Measurements from ENCODE around the gene FRY.

FRY gene

DNA sequence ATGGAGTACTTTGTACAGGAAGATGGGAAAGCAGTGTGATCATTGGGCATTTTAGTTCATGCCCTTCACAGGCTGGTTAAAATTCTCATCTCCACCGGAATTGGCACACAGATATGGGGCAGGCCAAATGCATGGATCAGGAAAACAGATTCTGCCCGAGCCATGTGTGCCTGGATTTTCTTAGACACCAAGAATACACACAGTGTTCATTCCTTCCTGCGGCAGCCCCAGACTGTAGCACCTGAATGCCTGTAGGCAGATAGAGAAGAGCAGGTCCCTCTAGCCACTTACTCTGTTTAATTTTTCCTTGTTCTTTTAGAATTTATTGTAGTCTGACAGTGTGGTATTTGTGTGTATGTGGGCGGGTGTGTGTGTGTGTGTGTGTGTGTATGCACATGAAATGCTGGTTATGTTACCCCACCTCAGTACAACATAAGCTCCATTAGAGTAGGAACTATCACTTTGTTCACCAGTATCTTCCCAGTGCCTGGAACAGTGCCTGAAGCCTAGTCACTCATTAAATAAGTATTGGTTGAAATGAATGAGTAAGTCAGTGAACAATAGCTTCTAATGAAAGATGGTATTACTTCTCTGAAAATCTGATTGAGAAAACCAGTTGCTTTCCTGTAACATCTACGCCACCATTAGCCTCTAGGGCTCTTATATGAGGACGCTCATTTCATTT, 41.7 kb downstream of the FRY start:
- H3K4me1 ChIP-seq (ENCODE audit: control insufficient read depth, insufficient read depth, low read length), result no peaks in the 10 kb centered on the region
- H3K27me3 ChIP-seq (ENCODE audit: control insufficient read depth, insufficient read depth, low read length), result no peaks in the 10 kb centered on the region
- H3K4me3 ChIP-seq (ENCODE audit: low read length), result no peak overlapping the region
- no peak overlapping the region for H3K9ac ChIP-seq (ENCODE audit: low read length)
- no peak overlapping the region for H3K27ac ChIP-seq (ENCODE audit: low read depth, low read length)
- H3K36me3 ChIP-seq (ENCODE audit: control insufficient read depth, insufficient read depth, low read length), result no peaks in the 10 kb centered on the region

DNA sequence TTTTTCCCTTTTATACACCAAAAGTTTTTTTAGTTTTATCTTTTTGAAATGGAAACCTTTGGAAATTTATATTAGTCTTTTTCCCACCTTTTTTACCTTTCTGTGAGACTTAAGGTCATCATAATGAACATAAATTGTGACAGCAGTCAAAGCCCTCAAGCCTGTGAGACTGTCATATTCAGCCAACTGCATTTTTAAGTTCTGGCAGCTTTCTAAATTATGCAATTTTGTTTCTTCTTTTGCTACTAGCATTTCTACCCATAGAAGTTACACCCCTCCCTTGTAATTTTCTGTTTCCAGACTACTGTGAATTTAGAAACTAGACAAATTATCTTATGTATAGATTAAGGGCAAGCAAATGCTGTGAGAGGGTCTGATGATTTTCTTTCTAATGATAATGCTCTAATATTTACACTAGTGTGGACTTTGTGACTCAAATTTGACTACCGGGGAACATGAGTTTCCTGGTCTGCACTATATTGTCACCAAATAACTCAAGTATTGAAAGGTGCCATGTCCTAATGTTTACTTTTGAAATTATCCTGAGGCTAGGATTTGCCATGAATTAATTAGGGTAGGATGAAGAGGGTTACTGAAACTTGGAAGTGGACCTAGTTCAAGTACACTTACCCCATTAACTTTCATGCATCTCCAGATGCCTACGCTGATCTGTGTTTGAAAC, 43.7 kb downstream of the FRY start:
- H3K4me3 ChIP-seq (ENCODE audit: low read length), result no peak overlapping the region
- H3K4me1 ChIP-seq (ENCODE audit: control insufficient read depth, insufficient read depth, low read length), result no peaks in the 10 kb centered on the region
- H3K9ac ChIP-seq (ENCODE audit: low read length), result no peak overlapping the region
- no peaks in the 10 kb centered on the region for H3K36me3 ChIP-seq (ENCODE audit: control insufficient read depth, insufficient read depth, low read length)
- H3K27me3 ChIP-seq (ENCODE audit: control insufficient read depth, insufficient read depth, low read length), result no peaks in the 10 kb centered on the region
- H3K27ac ChIP-seq (ENCODE audit: low read depth, low read length), result no peak overlapping the region

DNA sequence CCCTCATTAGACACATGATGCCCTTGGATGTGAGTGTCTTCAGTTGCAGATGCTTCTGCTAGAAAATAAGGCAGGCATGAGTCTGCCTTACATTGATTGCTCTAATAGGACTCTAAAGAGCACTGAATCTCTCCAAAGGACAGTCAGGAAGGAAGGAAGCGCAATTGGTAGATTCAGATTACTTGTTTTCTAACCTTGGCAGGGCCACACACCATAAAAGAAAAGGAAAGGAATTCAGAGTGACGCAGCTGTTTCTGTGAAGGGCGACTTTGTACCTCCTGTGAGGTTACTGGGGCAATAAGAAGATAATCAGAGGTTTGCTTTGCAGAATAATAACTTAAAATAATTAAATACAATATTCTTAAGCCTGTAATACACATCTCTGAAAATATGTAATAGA, 48.0 kb downstream of the FRY start:
- no peaks in the 10 kb centered on the region for H3K4me1 ChIP-seq (ENCODE audit: control insufficient read depth, insufficient read depth, low read length)
- H3K27me3 ChIP-seq (ENCODE audit: control insufficient read depth, insufficient read depth, low read length), result no peaks in the 10 kb centered on the region
- no peak overlapping the region for H3K27ac ChIP-seq (ENCODE audit: low read depth, low read length)
- H3K36me3 ChIP-seq (ENCODE audit: control insufficient read depth, insufficient read depth, low read length), result no peaks in the 10 kb centered on the region
- H3K9ac ChIP-seq (ENCODE audit: low read length), result no peak overlapping the region
- no peak overlapping the region for H3K4me3 ChIP-seq (ENCODE audit: low read length)

DNA sequence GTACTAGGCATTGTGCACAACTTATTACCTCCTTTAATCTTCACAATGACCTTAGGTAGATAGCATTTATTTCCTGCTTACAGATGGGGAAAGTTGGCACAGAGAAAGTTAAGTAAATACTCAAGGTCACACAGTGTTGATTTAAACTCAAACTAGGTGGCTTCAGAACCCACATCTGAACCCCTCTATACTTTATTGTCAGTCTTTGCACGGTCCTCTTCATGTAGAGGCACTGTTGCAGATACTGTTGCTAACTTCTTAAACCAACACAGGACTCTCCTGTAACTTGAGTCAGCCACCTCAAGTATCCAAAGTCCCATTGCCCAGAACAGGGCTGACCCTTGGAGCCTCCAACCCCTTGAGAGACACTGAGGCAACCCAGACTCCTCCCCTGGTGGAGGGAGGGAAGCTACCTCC, 48.8 kb downstream of the FRY start:
- Histone ChIP-seq H3K27ac (ENCODE audit: low read depth, low read length) (no peak overlapping the region), H3K9ac (ENCODE audit: low read length) (no peak overlapping the region), H3K27me3 (ENCODE audit: control insufficient read depth, insufficient read depth, low read length) (no peaks in the 10 kb centered on the region), H3K36me3 (ENCODE audit: control insufficient read depth, insufficient read depth, low read length) (no peaks in the 10 kb centered on the region), H3K4me1 (ENCODE audit: control insufficient read depth, insufficient read depth, low read length) (no peaks in the 10 kb centered on the region), H3K4me3 (ENCODE audit: low read length) (no peak overlapping the region)

DNA sequence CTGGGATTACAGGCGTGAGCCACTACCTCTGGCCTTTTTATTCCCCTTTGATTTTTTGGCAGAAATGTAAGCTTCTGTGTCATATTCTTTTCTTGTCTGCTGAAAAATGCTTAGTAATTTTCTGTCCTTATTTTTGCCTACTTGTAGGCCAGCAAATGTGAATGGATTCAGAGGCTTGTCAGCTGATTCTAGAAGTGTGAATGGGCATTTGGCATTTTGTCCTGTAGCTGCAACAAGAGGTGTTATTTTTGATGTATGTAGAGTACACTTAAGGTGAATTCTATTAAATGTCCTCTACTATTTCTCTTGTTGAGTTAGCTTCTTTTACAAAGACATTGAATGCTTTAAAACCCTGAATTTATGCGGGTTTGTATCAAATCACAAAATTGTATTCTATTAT, 50.0 kb downstream of the FRY start:
- H3K9ac ChIP-seq (ENCODE audit: low read length), result no peak overlapping the region
- H3K4me1 ChIP-seq (ENCODE audit: control insufficient read depth, insufficient read depth, low read length), result peaks cover 6% of the 10 kb centered on the region
- no peak overlapping the region for H3K27ac ChIP-seq (ENCODE audit: low read depth, low read length)
- H3K27me3 ChIP-seq (ENCODE audit: control insufficient read depth, insufficient read depth, low read length), result no peaks in the 10 kb centered on the region
- no peak overlapping the region for H3K4me3 ChIP-seq (ENCODE audit: low read length)
- no peaks in the 10 kb centered on the region for H3K36me3 ChIP-seq (ENCODE audit: control insufficient read depth, insufficient read depth, low read length)

DNA sequence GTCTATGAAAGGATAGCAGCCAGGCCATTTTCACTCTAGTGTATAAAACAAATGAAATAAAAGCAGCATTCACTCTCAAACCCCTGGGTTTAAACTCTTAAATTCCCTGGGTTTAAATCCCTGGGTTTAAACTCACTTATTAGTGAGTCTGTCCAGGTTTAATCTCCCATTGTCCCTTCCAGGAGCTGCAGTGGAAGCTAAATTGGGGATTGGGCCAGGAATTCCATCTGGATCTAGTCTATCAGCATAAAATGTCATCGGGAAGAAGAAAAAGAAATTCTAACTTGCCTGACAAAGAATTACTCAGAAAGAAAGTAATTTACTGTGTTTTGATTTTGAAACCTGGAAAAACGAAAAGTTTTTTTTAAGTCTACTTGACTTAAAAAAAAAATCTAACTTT, 54.8 kb downstream of the FRY start:
- Histone ChIP-seq H3K27me3 (ENCODE audit: control insufficient read depth, insufficient read depth, low read length) (no peaks in the 10 kb centered on the region), H3K9ac (ENCODE audit: low read length) (no peak overlapping the region), H3K36me3 (ENCODE audit: control insufficient read depth, insufficient read depth, low read length) (no peaks in the 10 kb centered on the region), H3K27ac (ENCODE audit: low read depth, low read length) (peak overlapping the region; percentile 76), H3K4me3 (ENCODE audit: low read length) (no peak overlapping the region), H3K4me1 (ENCODE audit: control insufficient read depth, insufficient read depth, low read length) (peaks cover 18% of the 10 kb centered on the region)

DNA sequence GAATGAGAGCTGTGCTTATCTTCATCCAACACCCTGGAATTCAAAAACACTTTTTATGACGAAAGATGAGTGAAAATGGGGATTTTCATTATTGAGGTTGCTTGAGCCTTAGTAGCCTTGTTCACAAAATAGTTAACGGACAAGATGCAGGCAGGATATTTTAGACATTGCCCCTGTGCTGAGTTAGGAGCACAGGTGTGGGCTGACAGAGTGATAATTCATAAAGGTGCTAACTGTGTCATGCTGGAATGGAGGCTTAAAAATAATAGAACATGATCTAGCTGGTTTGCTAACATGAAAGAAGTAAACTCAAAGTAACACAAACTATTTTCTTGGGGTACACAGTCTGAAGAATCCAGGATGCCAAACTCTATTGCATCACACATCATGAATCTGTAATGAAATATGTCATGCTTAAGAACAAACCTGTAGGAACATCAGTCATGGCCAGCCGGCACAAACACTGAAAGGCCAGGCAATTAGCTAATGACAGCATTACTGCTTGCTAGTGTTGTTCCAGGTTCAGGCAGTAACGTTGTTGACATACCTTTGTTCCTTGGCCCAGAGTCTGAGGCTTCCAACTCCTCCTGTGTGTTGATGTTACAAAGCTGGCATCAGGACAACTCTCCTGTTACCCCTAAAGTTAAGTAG, 55.3 kb downstream of the FRY start:
- no peaks in the 10 kb centered on the region for H3K27me3 ChIP-seq (ENCODE audit: control insufficient read depth, insufficient read depth, low read length)
- H3K9ac ChIP-seq (ENCODE audit: low read length), result no peak overlapping the region
- H3K36me3 ChIP-seq (ENCODE audit: control insufficient read depth, insufficient read depth, low read length), result no peaks in the 10 kb centered on the region
- peak overlapping the region; percentile 76 for H3K27ac ChIP-seq (ENCODE audit: low read depth, low read length)
- H3K4me3 ChIP-seq (ENCODE audit: low read length), result no peak overlapping the region
- H3K4me1 ChIP-seq (ENCODE audit: control insufficient read depth, insufficient read depth, low read length), result peaks cover 18% of the 10 kb centered on the region

DNA sequence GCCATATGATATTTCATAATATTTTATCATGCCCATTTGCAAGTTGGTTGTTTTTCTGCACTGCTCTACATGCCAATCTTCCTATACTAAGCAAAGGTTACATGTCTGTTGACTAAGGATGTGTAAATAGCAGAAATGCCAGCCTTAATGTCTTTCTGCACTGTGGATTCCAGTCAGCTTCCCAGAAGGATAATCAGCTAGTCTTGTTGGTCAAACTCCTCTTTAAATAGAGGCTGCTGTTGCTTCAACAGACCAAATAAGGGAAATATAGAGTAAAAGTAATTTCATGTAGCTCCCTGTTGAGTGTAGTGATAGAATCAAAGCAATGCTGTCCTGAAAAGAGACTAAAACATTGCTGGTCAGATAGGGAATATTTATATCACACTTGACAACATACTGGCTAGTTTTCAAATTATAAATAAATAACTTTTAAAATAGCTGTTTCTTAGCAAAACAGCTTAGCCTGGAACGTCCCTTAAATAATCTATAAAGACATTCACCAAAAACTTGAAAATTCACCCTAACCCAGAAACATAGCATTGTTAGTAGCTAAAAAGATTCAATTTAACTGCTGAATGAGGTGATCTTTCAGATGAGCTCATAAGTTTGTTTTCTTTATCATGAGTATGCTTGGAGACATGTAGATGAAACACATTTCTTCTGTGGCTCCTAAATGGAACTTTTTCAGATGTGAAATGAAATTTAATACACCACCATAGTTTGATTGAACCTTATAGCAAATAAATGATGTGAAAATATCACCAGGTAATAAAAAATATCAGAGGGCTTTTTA, 56.6 kb downstream of the FRY start:
- H3K27me3 ChIP-seq (ENCODE audit: control insufficient read depth, insufficient read depth, low read length), result no peaks in the 10 kb centered on the region
- H3K9ac ChIP-seq (ENCODE audit: low read length), result no peak overlapping the region
- no peaks in the 10 kb centered on the region for H3K36me3 ChIP-seq (ENCODE audit: control insufficient read depth, insufficient read depth, low read length)
- no peak overlapping the region for H3K27ac ChIP-seq (ENCODE audit: low read depth, low read length)
- H3K4me1 ChIP-seq (ENCODE audit: control insufficient read depth, insufficient read depth, low read length), result peaks cover 18% of the 10 kb centered on the region
- H3K4me3 ChIP-seq (ENCODE audit: low read length), result no peak overlapping the region

DNA sequence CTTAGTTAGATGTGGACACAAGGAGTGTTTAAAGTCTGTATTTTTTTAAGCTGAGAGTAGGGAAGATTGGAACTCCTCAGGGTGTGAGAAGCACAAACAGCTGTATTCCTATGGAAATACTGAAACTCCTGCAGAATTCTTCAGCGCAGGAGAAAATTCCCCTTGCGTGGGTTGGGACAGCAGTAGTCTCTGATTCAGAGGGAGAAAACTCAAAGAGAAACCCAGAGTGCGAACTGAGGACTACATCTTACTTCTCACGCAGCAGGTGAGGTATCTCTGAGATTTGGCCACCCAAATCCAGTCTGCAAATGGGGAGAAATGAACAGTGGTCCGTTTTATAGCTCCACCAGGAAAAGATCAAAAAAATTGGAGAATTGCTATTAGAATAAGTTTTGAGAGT, 60.9 kb downstream of the FRY start:
- Histone ChIP-seq H3K27me3 (ENCODE audit: control insufficient read depth, insufficient read depth, low read length) (no peaks in the 10 kb centered on the region), H3K4me1 (ENCODE audit: control insufficient read depth, insufficient read depth, low read length) (peaks cover 4% of the 10 kb centered on the region), H3K9ac (ENCODE audit: low read length) (no peak overlapping the region), H3K4me3 (ENCODE audit: low read length) (no peak overlapping the region), H3K27ac (ENCODE audit: low read depth, low read length) (no peak overlapping the region), H3K36me3 (ENCODE audit: control insufficient read depth, insufficient read depth, low read length) (no peaks in the 10 kb centered on the region)

DNA sequence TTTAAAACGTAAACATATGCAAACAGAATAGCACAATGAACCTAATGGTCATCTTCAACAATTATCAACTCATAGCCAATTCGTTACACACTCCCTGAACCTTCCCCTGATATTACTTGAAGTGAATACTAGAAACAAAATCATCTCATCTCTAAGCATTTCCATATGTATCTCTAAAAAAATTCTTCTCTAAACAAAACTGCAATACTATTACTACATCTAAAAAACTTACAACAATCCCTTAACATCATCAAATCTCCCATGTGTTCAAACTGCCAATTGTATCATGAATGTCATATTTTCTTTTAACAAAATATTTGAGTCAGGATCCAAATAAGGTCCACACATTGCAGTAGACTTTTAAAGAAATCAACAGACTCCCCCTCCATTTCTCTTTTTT, 61.4 kb downstream of the FRY start:
- H3K27me3 ChIP-seq (ENCODE audit: control insufficient read depth, insufficient read depth, low read length), result no peaks in the 10 kb centered on the region
- no peaks in the 10 kb centered on the region for H3K36me3 ChIP-seq (ENCODE audit: control insufficient read depth, insufficient read depth, low read length)
- H3K27ac ChIP-seq (ENCODE audit: low read depth, low read length), result no peak overlapping the region
- H3K9ac ChIP-seq (ENCODE audit: low read length), result no peak overlapping the region
- peaks cover under 1% of the 10 kb centered on the region for H3K4me1 ChIP-seq (ENCODE audit: control insufficient read depth, insufficient read depth, low read length)
- H3K4me3 ChIP-seq (ENCODE audit: low read length), result no peak overlapping the region

DNA sequence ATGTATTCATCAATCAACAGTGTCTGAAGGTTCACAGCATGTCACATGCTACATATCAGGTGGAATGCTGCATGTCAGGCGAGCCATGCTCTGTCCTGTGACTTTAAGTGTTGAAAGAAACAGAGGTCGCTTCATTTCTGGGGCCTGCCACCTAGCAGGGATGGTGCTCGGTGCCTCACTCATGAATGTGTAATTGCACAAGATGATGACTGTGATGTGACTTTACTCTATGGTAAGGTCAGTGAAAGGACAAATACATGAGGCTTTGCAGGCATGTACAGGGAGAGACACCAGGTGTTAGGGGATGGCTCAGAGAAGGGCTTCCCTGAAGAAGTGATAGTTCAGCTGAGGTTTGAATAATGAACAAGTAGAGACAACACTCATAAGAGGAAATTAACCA, 66.7 kb downstream of the FRY start:
- H3K36me3 ChIP-seq (ENCODE audit: control insufficient read depth, insufficient read depth, low read length), result no peaks in the 10 kb centered on the region
- H3K4me1 ChIP-seq (ENCODE audit: control insufficient read depth, insufficient read depth, low read length), result no peaks in the 10 kb centered on the region
- H3K27ac ChIP-seq (ENCODE audit: low read depth, low read length), result no peak overlapping the region
- no peak overlapping the region for H3K9ac ChIP-seq (ENCODE audit: low read length)
- no peak overlapping the region for H3K4me3 ChIP-seq (ENCODE audit: low read length)
- no peaks in the 10 kb centered on the region for H3K27me3 ChIP-seq (ENCODE audit: control insufficient read depth, insufficient read depth, low read length)

DNA sequence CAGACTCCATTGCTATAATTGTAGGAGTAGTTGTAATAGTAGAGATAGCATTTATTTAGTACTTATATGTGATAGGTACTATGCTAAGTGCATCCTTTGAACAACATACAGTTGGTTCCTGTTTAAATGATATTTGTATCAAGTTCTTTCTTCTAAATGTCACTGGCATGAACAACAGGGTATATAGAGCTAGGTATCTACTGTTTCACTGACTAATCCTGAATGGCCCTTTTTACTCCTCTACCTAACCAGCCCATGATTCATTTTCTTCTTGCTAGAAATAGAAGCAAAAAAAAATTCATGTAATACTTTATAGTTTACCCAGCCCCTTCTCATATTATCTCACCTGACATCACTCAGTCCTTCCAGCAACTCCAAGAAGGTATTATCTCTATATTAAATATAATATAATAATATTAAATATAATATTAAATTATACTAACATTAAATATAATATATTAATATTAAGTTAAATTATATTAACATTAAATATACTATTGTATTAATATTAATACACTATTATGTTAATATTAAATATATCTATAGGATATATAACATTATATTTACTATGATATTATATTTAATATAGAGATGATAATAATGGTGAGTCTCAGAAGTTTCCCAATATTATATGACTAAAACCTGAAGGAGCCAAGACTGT, 74.2 kb downstream of the FRY start:
- Histone ChIP-seq H3K9ac (ENCODE audit: low read length) (no peak overlapping the region), H3K27ac (ENCODE audit: low read depth, low read length) (no peak overlapping the region), H3K4me3 (ENCODE audit: low read length) (no peak overlapping the region), H3K36me3 (ENCODE audit: control insufficient read depth, insufficient read depth, low read length) (no peaks in the 10 kb centered on the region), H3K4me1 (ENCODE audit: control insufficient read depth, insufficient read depth, low read length) (no peaks in the 10 kb centered on the region), H3K27me3 (ENCODE audit: control insufficient read depth, insufficient read depth, low read length) (no peaks in the 10 kb centered on the region)

All from rectal smooth muscle tissue (tissue), 1 donor.